ENCODE measurements around the gene PPP1CA. TPM values are rescaled to one million over a fixed set of nuclear protein-coding genes. Genes with fewer than 3 reads are reported as not detected.

Gene PPP1CA
- total RNA-seq, 1 experiment from 2014 or later = 238 TPM

GRCh38 chr11:67353317-67354074 is 48.2 kb downstream of the PPP1CA start, which contains the start of gene POLD4:
Gene POLD4 (minus strand): TSS chr11:67353546. CDS start chr11:67353399, 147 bp downstream.
- intact Hi-C loops (cut with micrococcal nuclease) = loop anchor here (5.0 kb wide), 1 partner anchor 114 kb away; the partner anchor contains the start of gene TMEM134
- Histone ChIP-seq H3K27ac (ENCODE audit: low read depth, low read length) (peak within 1 kb of the TSS; percentile 95), H3K4me1 (ENCODE audit: control insufficient read depth in 1 of 2, insufficient read depth in 2 of 2, low read length in 2 of 2) (peaks cover 55 to 81% of the 10 kb centered on the region in 2 experiments), H2AFZ (ENCODE audit: low read depth, low read length, poor library complexity, severe bottlenecking) (no peak within 1 kb of the TSS), H3K79me2 (ENCODE audit: insufficient read depth, low read length) (peaks cover 10% of the 10 kb centered on the region; the same call in 1 of the 2 replicates), H3K9me3 (ENCODE audit: control insufficient read depth in 1 of 2, insufficient read depth in 1 of 2, low read depth in 1 of 2, low read length in 2 of 2) (no peaks in the 10 kb centered on the region), H3K9ac (ENCODE audit: low read length) (peak within 1 kb of the TSS; percentile 84), H3K4me3 (replicated peaks in 1 of 2; ENCODE audit: low read depth in 1 of 2, low read length in 2 of 2) (peak within 1 kb of the TSS; percentile 79 to 86), H3K4me2 (ENCODE audit: low read length) (peak within 1 kb of the TSS; percentile 93), H3K27me3 (ENCODE audit: insufficient read depth, low read length) (no peaks in the 10 kb centered on the region), H4K20me1 (ENCODE audit: insufficient read depth) (no peaks in the 10 kb centered on the region), H3K36me3 (ENCODE audit: control insufficient read depth in 1 of 2, insufficient read depth in 2 of 2, low read length in 2 of 2) (no peaks in the 10 kb centered on the region), H3K9me2 (ENCODE audit: insufficient read depth) (no peaks in the 10 kb centered on the region)
- TF ChIP-seq SRF (IDR thresholded peaks at IDR 0.05; ENCODE audit: low read depth) (no peak), YY1 (IDR thresholded peaks at IDR 0.05; ENCODE audit: extremely low read depth, insufficient replicate concordance, low read depth, low read length) (peak; percentile 73), ZFX (IDR thresholded peaks at IDR 0.05) (no peak), SP1 (IDR thresholded peaks at IDR 0.05; ENCODE audit: low read depth) (no peak), EZH2 (IDR thresholded peaks at IDR 0.05) (no peak), EGR1 (IDR thresholded peaks at IDR 0.05; ENCODE audit: low read depth) (no peak), CBX3 (IDR thresholded peaks at IDR 0.05; ENCODE audit: low read depth) (no peak), EZH2phosphoT487 (IDR thresholded peaks at IDR 0.05; ENCODE audit: borderline replicate concordance) (no peak), ELF1 (IDR thresholded peaks at IDR 0.05; ENCODE audit: borderline replicate concordance, low read depth) (no peak), FOSL1 (IDR thresholded peaks at IDR 0.05; ENCODE audit: low read depth) (no peak), ATF3 (IDR thresholded peaks at IDR 0.05) (no peak), POLR2AphosphoS5 (IDR thresholded peaks at IDR 0.05; ENCODE audit: low read depth, low read length) (peak; percentile 79), TCF7L2 (IDR thresholded peaks at IDR 0.05; ENCODE audit: borderline replicate concordance, extremely low read depth, insufficient read depth, insufficient read length) (peak; percentile 70), CEBPB (IDR thresholded peaks at IDR 0.05; ENCODE audit: low read depth) (no peak), POLR2A (IDR thresholded peaks at IDR 0.05; ENCODE audit: borderline replicate concordance, extremely low read depth, insufficient read depth, insufficient read length) (peak; percentile 47), ZNF274 (IDR thresholded peaks at IDR 0.05; ENCODE audit: low read depth, low read length) (no peak), REST (IDR thresholded peaks at IDR 0.05; ENCODE audit: low read depth) (no peak)
- TF ChIP-seq, protein P1, sequence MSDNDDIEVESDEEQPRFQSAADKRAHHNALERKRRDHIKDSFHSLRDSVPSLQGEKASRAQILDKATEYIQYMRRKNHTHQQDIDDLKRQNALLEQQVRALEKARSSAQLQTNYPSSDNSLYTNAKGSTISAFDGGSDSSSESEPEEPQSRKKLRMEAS (IDR thresholded peaks at IDR 0.05) = no peak
- TF ChIP-seq, protein P2, sequence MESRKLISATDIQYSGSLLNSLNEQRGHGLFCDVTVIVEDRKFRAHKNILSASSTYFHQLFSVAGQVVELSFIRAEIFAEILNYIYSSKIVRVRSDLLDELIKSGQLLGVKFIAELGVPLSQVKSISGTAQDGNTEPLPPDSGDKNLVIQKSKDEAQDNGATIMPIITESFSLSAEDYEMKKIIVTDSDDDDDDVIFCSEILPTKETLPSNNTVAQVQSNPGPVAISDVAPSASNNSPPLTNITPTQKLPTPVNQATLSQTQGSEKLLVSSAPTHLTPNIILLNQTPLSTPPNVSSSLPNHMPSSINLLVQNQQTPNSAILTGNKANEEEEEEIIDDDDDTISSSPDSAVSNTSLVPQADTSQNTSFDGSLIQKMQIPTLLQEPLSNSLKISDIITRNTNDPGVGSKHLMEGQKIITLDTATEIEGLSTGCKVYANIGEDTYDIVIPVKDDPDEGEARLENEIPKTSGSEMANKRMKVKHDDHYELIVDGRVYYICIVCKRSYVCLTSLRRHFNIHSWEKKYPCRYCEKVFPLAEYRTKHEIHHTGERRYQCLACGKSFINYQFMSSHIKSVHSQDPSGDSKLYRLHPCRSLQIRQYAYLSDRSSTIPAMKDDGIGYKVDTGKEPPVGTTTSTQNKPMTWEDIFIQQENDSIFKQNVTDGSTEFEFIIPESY (IDR thresholded peaks at IDR 0.05; ENCODE audit: extremely low read depth, insufficient replicate concordance, low read length) = no peak
- RAD21 ChIA-PET (ENCODE audit: low non-redundant PET in 1 of 2, low total read pairs in 2 of 2, uncharacterized antibody in 2 of 2, unreplicated experiment in 2 of 2) = interaction anchor here (1.1 to 6.0 kb wide), 3 partner anchors 27 to 29 kb away, joined by 3 to 76 read pairs (median 6); no protein-coding TSS in a partner anchor
- POLR2A ChIA-PET = interaction anchor here (0.9 to 8.1 kb wide), 7 partner anchors 8 to 51 kb away, joined by 3 to 210 read pairs (median 4); partner anchors contain the start of genes CLCF1, PPP1CA and RAD9A
- CTCF ChIA-PET = interaction anchor here (1.2 to 16.6 kb wide), 5 partner anchors 8 to 48 kb away, joined by 3 to 456 read pairs (median 9); partner anchors contain the start of genes CLCF1 and PPP1CA
- no TSS peak for BruUV-seq (replicated peaks)
- ATAC-seq (peak; percentile 72), DNase-seq (ENCODE audit: low read depth, low spot score) (no peak)
